DND-41 (cell line): Measurements from ENCODE around the gene CBX5.

ENCODE experiments used
- ATAC-seq: fragments of 200-7000 bp; cut with Tn5 transposase; 3 replicates; pipeline ENCODE4 v1.9.1; 2021; ENCODE audit warnings: low read depth; ENCODE audit not compliant: insufficient read depth
- DNase-seq: peaks from one replicate; pipeline ENCODE4 v3.0.0-alpha.2; 2020
- H2AFZ ChIP-seq: 2 replicates; pipeline ENCODE4 v1.6.0; 2012; ENCODE audit warnings: low read depth, low read length
- H3K27ac ChIP-seq: 2 replicates; pipeline ENCODE4 v1.5.1; 2012; ENCODE audit warnings: low read length, inconsistent platforms
- H3K27me3 ChIP-seq: fragments of 200-600 bp; sonication (generic); 2 replicates; pipeline ENCODE4 v1.6.0; 2012; ENCODE audit warnings: low read length, mild to moderate bottlenecking, inconsistent platforms; ENCODE audit not compliant: insufficient read depth, poor library complexity
- H3K36me3 ChIP-seq: 2 replicates; pipeline ENCODE4 v1.5.1; 2012; ENCODE audit warnings: low read length, inconsistent platforms; ENCODE audit not compliant: insufficient read depth
- H3K4me1 ChIP-seq: 2 replicates; pipeline ENCODE4 v1.5.1; 2012; ENCODE audit warnings: mild to moderate bottlenecking, low read length; ENCODE audit not compliant: insufficient read depth
- H3K4me2 ChIP-seq: 2 replicates; pipeline ENCODE4 v1.6.0; 2012; ENCODE audit warnings: mild to moderate bottlenecking, moderate library complexity, low read length, inconsistent platforms; ENCODE audit not compliant: insufficient read depth
- H3K4me3 ChIP-seq, 2 experiments: fragments of 200-600 bp in 1 of 2; shearing (Covaris generic) in 1 of 2; 2 replicates each; pipeline ENCODE4 v1.5.1; 2012 to 2016; ENCODE audit warnings: inconsistent platforms in 2 of 2, low read length in 2 of 2, mild to moderate bottlenecking in 2 of 2, low read depth in 1 of 2, moderate library complexity in 1 of 2
- H3K79me2 ChIP-seq: 2 replicates; pipeline ENCODE4 v1.6.0; 2012; ENCODE audit warnings: low read length, inconsistent platforms; ENCODE audit not compliant: insufficient read depth
- H3K9ac ChIP-seq: 2 replicates; pipeline ENCODE4 v1.6.0; 2012; ENCODE audit warnings: low read depth, mild to moderate bottlenecking, inconsistent platforms, low read length, moderate library complexity
- H3K9me3 ChIP-seq: 2 replicates; pipeline ENCODE4 v1.5.1; 2012; ENCODE audit warnings: low read length, moderate library complexity, mild to moderate bottlenecking, inconsistent platforms; ENCODE audit not compliant: insufficient read depth, severe bottlenecking
- H4K20me1 ChIP-seq: 2 replicates; pipeline ENCODE4 v1.6.0; 2012; ENCODE audit warnings: low read length; ENCODE audit not compliant: insufficient read depth
- CTCF ChIP-seq: IDR thresholded peaks from 2 replicates; pipeline ENCODE4 v1.5.1; 2012; ENCODE audit warnings: borderline replicate concordance, low read length, moderate library complexity, mild to moderate bottlenecking; ENCODE audit not compliant: poor library complexity, severe bottlenecking; ENCODE audit errors: extremely low read depth
- EZH2 ChIP-seq: IDR thresholded peaks from 3 replicates; pipeline ENCODE4 v1.6.1; 2012; ENCODE audit warnings: borderline replicate concordance, low read depth, mild to moderate bottlenecking, moderate library complexity, low read length, inconsistent platforms; ENCODE audit not compliant: severe bottlenecking

Gene CBX5

GRCh38 chr12:54220567-54220966 is 59.4 kb downstream of the CBX5 start:
- ATAC-seq (no peak), DNase-seq (no peak)
- H3K36me3 ChIP-seq: no peaks in the 10 kb centered on the region
- no peak overlapping the region for H3K9ac ChIP-seq
- TF ChIP-seq CTCF: no peak
- TF ChIP-seq EZH2: no peak
- no peaks in the 10 kb centered on the region for H3K9me3 ChIP-seq
- H3K4me1 ChIP-seq: peaks cover 21% of the 10 kb centered on the region
- no peaks in the 10 kb centered on the region for H3K79me2 ChIP-seq
- H3K27ac ChIP-seq: no peak overlapping the region
- no peak overlapping the region for H2AFZ ChIP-seq
- no peaks in the 10 kb centered on the region for H4K20me1 ChIP-seq
- H3K4me3 ChIP-seq: no peak overlapping the region
- H3K4me2 ChIP-seq: no peak overlapping the region
- H3K27me3 ChIP-seq: no peaks in the 10 kb centered on the region

GRCh38 chr12:54220092-54220557 is 59.8 kb downstream of the CBX5 start:
- peak; percentile 86 for TF ChIP-seq CTCF
- TF ChIP-seq EZH2: no peak
- H3K27me3 ChIP-seq: no peaks in the 10 kb centered on the region
- H3K4me2 ChIP-seq: no peak overlapping the region
- H3K27ac ChIP-seq: no peak overlapping the region
- H3K36me3 ChIP-seq: no peaks in the 10 kb centered on the region
- H2AFZ ChIP-seq: no peak overlapping the region
- peak; percentile 78 for DNase-seq
- no peaks in the 10 kb centered on the region for H4K20me1 ChIP-seq
- no peaks in the 10 kb centered on the region for H3K9me3 ChIP-seq
- H3K4me1 ChIP-seq: peaks cover 23% of the 10 kb centered on the region
- no peaks in the 10 kb centered on the region for H3K79me2 ChIP-seq
- H3K9ac ChIP-seq: no peak overlapping the region
- H3K4me3 ChIP-seq: no peak overlapping the region
- ATAC-seq: peak; percentile 69

- H3K4me2 ChIP-seq: no peak overlapping the region; the same call in 1 of the 2 replicates
These were observed 62.1 kb downstream of the CBX5 start for GRCh38 chr12:54217774-54218241.

More at GRCh38 chr12:54217774-54218241, 62.1 kb downstream of the CBX5 start:
- Histone ChIP-seq H3K79me2 (no peaks in the 10 kb centered on the region), H3K27me3 (no peaks in the 10 kb centered on the region), H3K36me3 (no peaks in the 10 kb centered on the region), H3K27ac (no peak overlapping the region), H4K20me1 (no peaks in the 10 kb centered on the region), H3K9ac (peak overlapping the region; percentile 56), H3K9me3 (no peaks in the 10 kb centered on the region), H2AFZ (peak overlapping the region; percentile 63), H3K4me3 (no peak overlapping the region), H3K4me1 (peaks cover 32% of the 10 kb centered on the region)
- TF ChIP-seq EZH2 (no peak), CTCF (no peak)
- no peak for ATAC-seq
- no peak for DNase-seq
